ENCODE results near the gene ADGRD1. TPM values are rescaled to one million over a fixed set of nuclear protein-coding genes. Genes with fewer than 3 reads are reported as not detected.
"Not testable (repeated sequence)": the region's sequence is repeated elsewhere in the genome, so short reads cannot be mapped to it uniquely, and the experiment has no call there.

The ADGRD1 gene
- total and polyA plus RNA-seq, 2 donors, result 0.94 to 2.1 TPM

DNA sequence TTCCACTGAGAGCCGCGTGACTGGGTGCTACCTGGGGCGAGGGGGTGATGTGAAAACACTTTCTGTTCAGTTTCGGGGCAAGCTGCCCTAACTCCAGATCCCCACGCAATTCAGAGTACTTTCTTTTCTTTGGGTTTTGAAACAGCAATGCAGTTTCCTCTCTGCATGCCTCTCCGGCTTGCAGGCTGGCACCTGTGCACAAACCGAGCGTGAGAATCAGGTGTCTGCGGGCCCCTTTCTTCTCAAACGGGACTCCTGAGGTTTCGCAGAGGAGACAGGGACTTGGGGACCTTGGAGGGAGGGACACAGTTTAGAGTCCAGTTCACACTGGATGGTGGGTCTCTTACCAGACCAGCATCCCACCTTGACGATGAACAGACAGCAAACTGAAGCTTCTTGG is 118.2 kb downstream of the ADGRD1 start:
- not testable (repeated sequence) for H3K4me3 ChIP-seq (ENCODE audit: low read length in 2 of 2); H3K9me3 ChIP-seq (ENCODE audit: control insufficient read depth in 2 of 2, insufficient read depth in 1 of 2, low read length in 1 of 2); H3K36me3 ChIP-seq (ENCODE audit: control insufficient read depth in 2 of 2, insufficient read depth in 2 of 2, low read length in 1 of 2); H3K27me3 ChIP-seq (ENCODE audit: control insufficient read depth in 2 of 2, insufficient read depth in 1 of 2, low read length in 1 of 2); DNase-seq (ENCODE audit: low read depth in 6 of 9, low spot score in 9 of 9)
- Histone ChIP-seq H3K27ac (ENCODE audit: low read depth in 1 of 2, low read length in 1 of 2) (peak overlapping the region in 1 of 2 donors; percentile 37), H3K4me1 (ENCODE audit: control insufficient read depth in 2 of 2, insufficient read depth in 2 of 2, low read length in 2 of 2) (peaks cover 0 to 15% of the 10 kb centered on the region in 2 donors)
- WGBS, result 95% methylated on average over 7 of the region's 12 CpGs

DNA sequence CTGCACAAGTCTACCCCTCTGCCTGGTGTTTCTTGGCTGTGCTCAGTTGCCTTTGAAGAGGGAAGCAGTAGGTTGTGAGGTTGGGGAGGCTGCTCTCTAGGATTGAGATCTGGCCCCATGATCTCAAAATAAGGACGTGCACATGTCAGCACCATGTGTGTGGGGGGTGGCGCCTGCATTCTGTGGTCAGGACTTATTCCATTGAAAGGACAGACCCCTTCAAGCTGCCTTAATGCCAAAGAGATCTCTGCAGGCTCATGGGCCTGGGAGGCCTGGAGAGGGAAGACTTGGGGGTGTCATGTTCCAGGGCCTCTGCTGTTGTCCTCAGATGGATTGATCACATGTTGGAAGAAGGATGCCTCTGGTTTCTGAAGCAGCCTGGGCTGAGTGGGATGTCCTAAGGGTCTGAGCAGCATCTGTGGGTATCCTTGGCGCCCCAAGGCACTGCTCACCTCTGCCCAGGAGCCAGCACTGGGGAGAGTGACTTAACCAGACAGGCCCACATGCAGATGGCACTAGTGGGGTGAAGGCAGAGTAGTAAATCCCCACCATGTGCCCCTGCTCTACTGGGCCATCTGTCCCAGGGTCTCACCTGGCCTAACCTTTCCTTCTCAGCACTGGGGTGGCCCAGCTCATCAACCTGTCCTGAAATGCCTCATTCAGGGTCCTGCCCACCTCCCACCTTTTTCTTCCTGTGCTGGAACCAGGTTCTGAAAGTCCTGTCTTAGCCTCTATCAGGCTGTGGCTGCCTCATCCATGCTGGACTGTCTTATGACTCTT is 118.9 kb downstream of the ADGRD1 start:
- Histone ChIP-seq H3K4me1 (ENCODE audit: control insufficient read depth in 2 of 2, insufficient read depth in 2 of 2, low read length in 2 of 2) (peaks cover 0 to 15% of the 10 kb centered on the region in 2 donors), H3K27ac (ENCODE audit: low read depth in 1 of 2, low read length in 1 of 2) (peak overlapping the region in 1 of 2 donors; percentile 37), H3K27me3 (ENCODE audit: control insufficient read depth in 2 of 2, insufficient read depth in 1 of 2, low read length in 1 of 2) (no peaks in the 10 kb centered on the region), H3K9me3 (ENCODE audit: control insufficient read depth in 2 of 2, insufficient read depth in 1 of 2, low read length in 1 of 2) (no peaks in the 10 kb centered on the region), H3K36me3 (ENCODE audit: control insufficient read depth in 2 of 2, insufficient read depth in 2 of 2, low read length in 1 of 2) (no peaks in the 10 kb centered on the region), H3K4me3 (ENCODE audit: low read length in 2 of 2) (no peak overlapping the region)
- DNase-seq (ENCODE audit: low read depth in 6 of 9, low spot score in 9 of 9), result no peak
- WGBS, result 92% methylated on average over 3 of the region's 3 CpGs

DNA sequence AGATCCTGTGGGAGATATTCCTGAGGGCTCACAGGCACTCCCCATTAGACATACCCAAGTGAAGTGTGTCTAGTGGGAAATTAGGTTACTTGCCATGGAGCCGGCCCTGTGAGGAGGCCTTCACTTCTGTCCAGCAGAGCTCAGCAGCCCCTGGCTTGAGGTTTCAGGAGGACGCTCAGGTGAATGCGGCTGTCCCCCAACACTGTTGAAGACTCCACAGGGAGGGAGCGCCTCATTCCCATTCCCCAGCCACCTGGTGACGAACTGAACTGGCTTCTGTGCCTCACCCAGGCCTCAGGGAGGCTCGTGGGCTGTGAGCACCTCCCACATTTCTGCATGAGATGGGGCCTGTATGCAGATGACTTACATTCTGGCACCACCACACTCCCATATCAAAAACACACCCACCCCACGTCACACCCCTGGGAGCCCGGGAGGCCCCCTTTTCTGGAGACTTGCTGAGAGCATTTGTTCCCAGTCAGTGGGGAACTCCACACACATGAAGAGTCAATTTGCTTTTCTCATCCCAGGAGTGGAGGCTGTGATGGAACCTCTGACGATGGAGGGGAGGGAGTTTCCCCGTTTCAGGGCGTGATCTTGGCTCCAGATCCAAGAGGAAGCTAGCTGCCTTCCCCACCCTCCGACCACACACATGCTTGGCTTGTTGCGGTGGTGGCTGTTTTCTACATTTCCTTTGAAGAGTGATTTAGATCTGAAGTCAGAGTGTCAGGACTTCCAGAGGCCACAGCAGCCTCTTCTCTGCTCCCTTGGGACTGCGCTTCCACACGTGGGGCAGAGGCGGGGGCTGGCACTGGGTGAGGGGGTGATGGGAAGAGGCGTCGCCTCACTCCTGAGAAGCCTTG is 120.7 kb downstream of the ADGRD1 start:
- Histone ChIP-seq H3K27me3 (ENCODE audit: control insufficient read depth in 2 of 2, insufficient read depth in 1 of 2, low read length in 1 of 2) (no peaks in the 10 kb centered on the region), H3K4me1 (ENCODE audit: control insufficient read depth in 2 of 2, insufficient read depth in 2 of 2, low read length in 2 of 2) (peaks cover 0 to 15% of the 10 kb centered on the region in 2 donors), H3K4me3 (ENCODE audit: low read length in 2 of 2) (no peak overlapping the region), H3K27ac (ENCODE audit: low read depth in 1 of 2, low read length in 1 of 2) (no peak overlapping the region), H3K36me3 (ENCODE audit: control insufficient read depth in 2 of 2, insufficient read depth in 2 of 2, low read length in 1 of 2) (no peaks in the 10 kb centered on the region), H3K9me3 (ENCODE audit: control insufficient read depth in 2 of 2, insufficient read depth in 1 of 2, low read length in 1 of 2) (no peaks in the 10 kb centered on the region)
- DNase-seq (ENCODE audit: low read depth in 6 of 9, low spot score in 9 of 9), result peak in 2 of 9 donors; percentile 8 to 15
- 82% methylated on average over 18 of the region's 18 CpGs for WGBS

DNA sequence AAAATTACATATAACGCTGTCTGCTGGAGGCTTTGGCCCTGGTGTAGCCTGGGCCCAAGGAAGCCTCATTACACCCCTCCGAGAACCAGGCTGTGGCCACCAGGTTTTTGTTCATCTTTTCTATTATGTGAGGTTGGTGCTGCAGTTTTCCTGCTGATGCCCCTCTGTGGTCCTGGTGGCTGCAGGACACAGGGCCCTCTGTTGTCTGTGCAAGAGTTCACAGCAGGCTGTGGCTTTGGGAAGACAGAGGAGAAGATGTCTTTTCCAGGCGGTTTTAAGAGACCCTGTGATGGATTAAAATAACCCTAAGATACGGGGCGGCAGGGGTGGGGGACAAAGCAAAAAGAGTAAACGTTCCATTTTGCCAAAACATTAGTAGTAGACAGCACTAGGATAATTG is 121.5 kb downstream of the ADGRD1 start:
- H3K27me3 ChIP-seq (ENCODE audit: control insufficient read depth in 2 of 2, insufficient read depth in 1 of 2, low read length in 1 of 2), result no peaks in the 10 kb centered on the region
- H3K9me3 ChIP-seq (ENCODE audit: control insufficient read depth in 2 of 2, insufficient read depth in 1 of 2, low read length in 1 of 2), result no peaks in the 10 kb centered on the region
- H3K4me1 ChIP-seq (ENCODE audit: control insufficient read depth in 2 of 2, insufficient read depth in 2 of 2, low read length in 2 of 2), result peaks cover 0 to 15% of the 10 kb centered on the region in 2 donors
- no peak for DNase-seq (ENCODE audit: low read depth in 6 of 9, low spot score in 9 of 9)
- no peaks in the 10 kb centered on the region for H3K36me3 ChIP-seq (ENCODE audit: control insufficient read depth in 2 of 2, insufficient read depth in 2 of 2, low read length in 1 of 2)
- H3K4me3 ChIP-seq (ENCODE audit: low read length in 2 of 2), result no peak overlapping the region
- H3K27ac ChIP-seq (ENCODE audit: low read depth in 1 of 2, low read length in 1 of 2), result no peak overlapping the region
- WGBS, result 94% methylated on average over 6 of the region's 6 CpGs

DNA sequence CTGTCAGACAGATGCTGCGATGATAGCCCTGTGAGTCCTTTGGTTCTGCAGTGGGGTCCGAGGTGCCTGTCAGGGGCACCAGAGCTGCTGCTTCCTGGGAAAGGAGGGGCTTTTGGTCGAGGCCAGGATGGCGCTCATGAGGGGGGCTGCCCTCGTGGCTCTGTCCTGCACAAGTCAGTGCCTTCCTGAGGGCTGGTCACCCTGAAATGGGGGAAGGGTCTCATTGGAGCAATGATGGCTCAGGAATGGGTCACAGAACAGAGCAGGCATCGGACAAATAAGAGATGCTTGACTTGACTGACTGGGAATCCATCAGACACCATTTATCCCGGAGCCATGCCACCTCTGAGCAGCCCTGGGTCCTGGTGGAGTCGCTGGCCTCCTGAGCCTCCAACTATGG is 121.9 kb downstream of the ADGRD1 start:
- 87% methylated on average over 8 of the region's 8 CpGs for WGBS
- H3K27me3 ChIP-seq (ENCODE audit: control insufficient read depth in 2 of 2, insufficient read depth in 1 of 2, low read length in 1 of 2), result no peaks in the 10 kb centered on the region
- DNase-seq (ENCODE audit: low read depth in 6 of 9, low spot score in 9 of 9), result no peak
- no peaks in the 10 kb centered on the region for H3K36me3 ChIP-seq (ENCODE audit: control insufficient read depth in 2 of 2, insufficient read depth in 2 of 2, low read length in 1 of 2)
- H3K4me3 ChIP-seq (ENCODE audit: low read length in 2 of 2), result no peak overlapping the region
- no peak overlapping the region for H3K27ac ChIP-seq (ENCODE audit: low read depth in 1 of 2, low read length in 1 of 2)
- no peaks in the 10 kb centered on the region for H3K9me3 ChIP-seq (ENCODE audit: control insufficient read depth in 2 of 2, insufficient read depth in 1 of 2, low read length in 1 of 2)
- H3K4me1 ChIP-seq (ENCODE audit: control insufficient read depth in 2 of 2, insufficient read depth in 2 of 2, low read length in 2 of 2), result peaks cover 0 to 15% of the 10 kb centered on the region in 2 donors

DNA sequence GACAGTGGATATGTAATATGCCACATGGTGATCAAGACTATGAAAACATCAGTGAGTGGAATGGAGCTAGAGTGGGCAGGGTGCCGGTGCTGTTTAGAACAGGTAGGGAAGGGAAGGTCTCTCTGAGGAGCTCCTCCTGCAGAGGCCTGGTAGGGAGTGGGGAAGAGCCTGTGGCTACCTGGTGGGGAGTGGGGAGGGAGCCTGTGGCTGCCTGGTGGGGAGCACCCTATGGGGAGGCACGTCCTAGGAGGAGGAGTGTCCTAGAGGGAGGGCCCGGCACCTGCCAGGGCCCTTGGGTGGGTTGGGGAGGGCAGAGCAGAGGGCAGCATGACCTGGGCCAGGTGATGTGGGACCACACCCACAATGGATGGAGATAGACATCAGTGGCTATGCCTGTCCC is 122.6 kb downstream of the ADGRD1 start:
- Histone ChIP-seq H3K4me3 (ENCODE audit: low read length in 2 of 2) (no peak overlapping the region), H3K4me1 (ENCODE audit: control insufficient read depth in 2 of 2, insufficient read depth in 2 of 2, low read length in 2 of 2) (peaks cover 0 to 14% of the 10 kb centered on the region in 2 donors), H3K27me3 (ENCODE audit: control insufficient read depth in 2 of 2, insufficient read depth in 1 of 2, low read length in 1 of 2) (no peaks in the 10 kb centered on the region), H3K9me3 (ENCODE audit: control insufficient read depth in 2 of 2, insufficient read depth in 1 of 2, low read length in 1 of 2) (no peaks in the 10 kb centered on the region), H3K27ac (ENCODE audit: low read depth in 1 of 2, low read length in 1 of 2) (no peak overlapping the region), H3K36me3 (ENCODE audit: control insufficient read depth in 2 of 2, insufficient read depth in 2 of 2, low read length in 1 of 2) (no peaks in the 10 kb centered on the region)
- WGBS, result 85% methylated on average over 3 of the region's 3 CpGs
- no peak for DNase-seq (ENCODE audit: low read depth in 6 of 9, low spot score in 9 of 9)

DNA sequence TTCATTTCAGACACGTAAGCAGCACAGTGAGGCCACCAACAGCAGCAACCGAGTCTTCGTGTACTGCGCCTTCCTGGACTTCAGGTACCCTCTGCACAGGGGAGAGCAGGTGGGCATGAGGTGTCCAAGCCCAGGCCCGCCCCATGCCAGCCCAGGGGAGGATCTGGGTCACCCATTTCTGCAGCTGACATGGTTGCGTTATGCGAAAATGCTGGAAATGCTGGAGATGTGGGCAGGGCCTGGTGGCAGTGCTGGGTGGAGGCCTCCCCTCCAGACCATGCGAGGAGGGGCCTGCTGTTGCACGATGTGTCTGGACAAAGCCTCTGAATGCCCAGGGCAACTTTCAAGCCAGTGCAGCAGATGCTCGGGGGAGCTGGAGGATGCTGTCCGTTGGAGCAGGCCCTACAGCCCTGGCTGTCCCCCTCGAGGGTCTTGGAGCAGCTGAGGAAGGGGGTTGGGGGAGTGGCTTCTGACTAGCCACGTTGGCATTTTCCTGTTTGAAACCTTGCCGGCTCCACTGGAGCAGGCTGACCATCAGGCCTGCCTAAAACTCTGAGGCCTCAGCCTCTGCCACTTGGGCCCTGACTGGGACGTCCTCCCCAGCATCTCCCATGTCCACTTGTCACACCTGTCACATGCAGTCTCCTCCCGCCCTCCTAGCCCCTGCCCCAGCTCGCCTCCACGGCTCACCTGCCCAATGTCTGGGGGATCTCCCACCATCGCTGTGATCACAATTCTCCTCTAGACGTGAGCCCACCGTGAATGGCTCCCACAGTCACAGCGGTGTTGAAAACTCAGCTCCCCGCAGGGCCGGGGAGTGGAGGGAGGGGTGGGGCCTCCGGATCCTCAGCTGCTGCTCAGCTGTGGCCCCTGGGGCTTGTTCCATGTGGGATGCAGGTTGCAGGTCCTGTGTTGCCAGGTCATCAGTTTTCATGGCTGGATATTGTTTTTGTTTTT is 123.4 kb downstream of the ADGRD1 start:
- Histone ChIP-seq H3K4me1 (ENCODE audit: control insufficient read depth in 2 of 2, insufficient read depth in 2 of 2, low read length in 2 of 2) (peaks cover 0 to 10% of the 10 kb centered on the region in 2 donors), H3K36me3 (ENCODE audit: control insufficient read depth in 2 of 2, insufficient read depth in 2 of 2, low read length in 1 of 2) (no peaks in the 10 kb centered on the region), H3K27me3 (ENCODE audit: control insufficient read depth in 2 of 2, insufficient read depth in 1 of 2, low read length in 1 of 2) (no peaks in the 10 kb centered on the region), H3K9me3 (ENCODE audit: control insufficient read depth in 2 of 2, insufficient read depth in 1 of 2, low read length in 1 of 2) (no peaks in the 10 kb centered on the region), H3K4me3 (ENCODE audit: low read length in 2 of 2) (no peak overlapping the region), H3K27ac (ENCODE audit: low read depth in 1 of 2, low read length in 1 of 2) (no peak overlapping the region)
- 90% methylated on average over 25 of the region's 25 CpGs for WGBS
- DNase-seq (ENCODE audit: low read depth in 6 of 9, low spot score in 9 of 9), result no peak

DNA sequence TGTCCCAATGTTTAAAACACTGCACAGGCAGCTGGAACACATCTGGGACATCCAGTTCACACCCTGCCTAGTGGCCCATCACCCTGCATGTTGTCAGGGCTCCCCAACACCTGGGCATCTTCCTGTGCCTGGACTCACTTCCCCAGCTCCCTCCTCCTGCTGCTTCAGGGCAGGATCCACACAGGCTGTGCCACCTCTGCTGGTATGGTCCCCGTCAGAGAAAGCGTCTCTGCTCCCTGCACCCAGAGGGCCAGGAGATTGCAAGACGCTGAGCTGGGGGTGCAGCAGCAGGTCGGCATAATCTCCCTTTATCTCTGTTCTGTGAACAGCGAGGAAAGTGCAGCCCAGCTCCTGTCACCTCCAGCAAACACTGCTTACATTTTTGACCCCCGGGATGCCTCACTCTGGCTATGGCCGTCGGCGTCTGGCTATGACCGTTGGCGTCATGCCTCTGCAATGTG is 124.3 kb downstream of the ADGRD1 start:
- H3K9me3 ChIP-seq (ENCODE audit: control insufficient read depth in 2 of 2, insufficient read depth in 1 of 2, low read length in 1 of 2), result no peaks in the 10 kb centered on the region
- no peak overlapping the region for H3K27ac ChIP-seq (ENCODE audit: low read depth in 1 of 2, low read length in 1 of 2)
- H3K36me3 ChIP-seq (ENCODE audit: control insufficient read depth in 2 of 2, insufficient read depth in 2 of 2, low read length in 1 of 2), result no peaks in the 10 kb centered on the region
- no peaks in the 10 kb centered on the region for H3K27me3 ChIP-seq (ENCODE audit: control insufficient read depth in 2 of 2, insufficient read depth in 1 of 2, low read length in 1 of 2)
- no peak for DNase-seq (ENCODE audit: low read depth in 6 of 9, low spot score in 9 of 9)
- H3K4me3 ChIP-seq (ENCODE audit: low read length in 2 of 2), result no peak overlapping the region
- WGBS, result 87% methylated on average over 11 of the region's 11 CpGs
- peaks cover 0 to 1% of the 10 kb centered on the region in 2 donors for H3K4me1 ChIP-seq (ENCODE audit: control insufficient read depth in 2 of 2, insufficient read depth in 2 of 2, low read length in 2 of 2)
